OCI-LY7 (cell line): Measurements from ENCODE around the gene TENT5C. TPM values are rescaled to one million over a fixed set of nuclear protein-coding genes. Genes with fewer than 3 reads are reported as not detected.
A peak's percentile ranks its signal among the peaks of the same experiment; 100 is the strongest.

ENCODE experiments used
- BruUV-seq: library from RNA; stranded (reverse); fragments of 400-500 nt; replicated peaks from 2 replicates; lab custom pipeline; 2021; lab: Mats Ljungman, UMichigan
- CTCF ChIA-PET: fragments of 300-600 bp; sonication (Branson Sonifier 250); formaldehyde crosslinking; loops from one replicate; lab custom pipeline; 2022; ENCODE audit warnings: antibody characterized with exemption; ENCODE audit not compliant: unreplicated experiment; lab: Charles Lee
- POLR2A ChIA-PET: fragments of 300-600 bp; sonication (Branson Sonifier 250); formaldehyde crosslinking; loops from one replicate; lab custom pipeline; 2022; ENCODE audit warnings: antibody characterized with exemption; lab: Charles Lee
- DNase-seq: peaks from one replicate; pipeline ENCODE4 v3.0.0-alpha.2; 2015; ENCODE audit warnings: low spot score
- H2AFZ ChIP-seq: fragments of 200-600 bp; sonication (generic), shearing (Covaris generic); 2 replicates; pipeline ENCODE4 v1.6.1; 2014; ENCODE audit warnings: mild to moderate bottlenecking, antibody characterized with exemption, low read length, moderate library complexity
- H3K27ac ChIP-seq: fragments of 200-600 bp; sonication (generic); 2 replicates; pipeline ENCODE4 v1.5.1; 2014; ENCODE audit warnings: mixed run types, low read depth, mild to moderate bottlenecking, moderate library complexity, low read length, inconsistent platforms; ENCODE audit not compliant: poor library complexity, severe bottlenecking
- H3K36me3 ChIP-seq: fragments of 200-600 bp; sonication (generic); 2 replicates; pipeline ENCODE4 v1.6.1; 2014; ENCODE audit warnings: mild to moderate bottlenecking, antibody characterized with exemption, low read length, moderate library complexity, mixed read lengths; ENCODE audit not compliant: insufficient read depth
- H3K4me1 ChIP-seq: fragments of 200-600 bp; sonication (generic); 2 replicates; pipeline ENCODE4 v1.5.1; 2014; ENCODE audit warnings: mild to moderate bottlenecking, low read length; ENCODE audit not compliant: insufficient read depth, poor library complexity, severe bottlenecking
- H3K4me2 ChIP-seq: fragments of 200-600 bp; sonication (generic); 2 replicates; pipeline ENCODE4 v1.6.1; 2014; ENCODE audit warnings: mild to moderate bottlenecking, low read length
- H3K4me3 ChIP-seq: fragments of 200-600 bp; sonication (generic); 2 replicates; pipeline ENCODE4 v1.5.1; 2014; ENCODE audit warnings: mild to moderate bottlenecking, low read depth, low read length; ENCODE audit not compliant: poor library complexity, severe bottlenecking
- H3K79me2 ChIP-seq: fragments of 200-600 bp; sonication (generic); 2 replicates; pipeline ENCODE4 v1.6.1; 2016; ENCODE audit warnings: low read depth, mild to moderate bottlenecking, low read length, moderate library complexity, mixed read lengths; ENCODE audit not compliant: insufficient read depth
- H3K9me2 ChIP-seq: fragments of 200-600 bp; sonication (generic); 2 replicates; pipeline ENCODE4 v1.6.1; 2016; ENCODE audit warnings: mild to moderate bottlenecking, low read length, mixed read lengths; ENCODE audit not compliant: insufficient read depth
- H3K9me3 ChIP-seq: fragments of 200-600 bp; sonication (generic); 2 replicates; pipeline ENCODE4 v1.6.1; 2014; ENCODE audit warnings: mild to moderate bottlenecking, mixed run types, low read length, mixed read lengths
- H4K20me1 ChIP-seq: fragments of 200-600 bp; sonication (generic); 2 replicates; pipeline ENCODE4 v1.6.1; 2014; ENCODE audit warnings: mild to moderate bottlenecking, antibody characterized with exemption, low read length, moderate library complexity, mixed read lengths; ENCODE audit not compliant: insufficient read depth
- EZH2phosphoT487 ChIP-seq: fragments of 200-600 bp; sonication (generic); IDR thresholded peaks from 2 replicates; pipeline ENCODE4 v1.6.1; 2018; ENCODE audit warnings: low read depth, borderline replicate concordance, mild to moderate bottlenecking, mixed run types, antibody characterized with exemption, low read length, moderate library complexity, mixed read lengths
- intact Hi-C: fragments of 100-400 bp; cut with micrococcal nuclease; formaldehyde crosslinking; loops from one replicate; pipeline ENCODE4 v1.10.0; 2022; ENCODE audit not compliant: unreplicated experiment
- total RNA-seq, 2 experiments: library from RNA; depleted of rRNA in 1 of 2; stranded (reverse); fragments of >200 nt in 1 of 2; shearing (Covaris generic) in 1 of 2; gene quantifications; 2 replicates each; pipeline ENCODE4 v1.2.3, GENCODE V29; 2014 to 2022
- TF ChIP-seq, protein P1 (sequence below): fragments of 200-600 bp; sonication (generic); conservative IDR thresholded peaks from 2 replicates; pipeline ENCODE4 v1.5.1; 2014; ENCODE audit warnings: mild to moderate bottlenecking, antibody characterized with exemption, low read length, moderate library complexity, mixed read lengths

The TENT5C gene
- total RNA-seq, 2 experiments from 2014 or later: 13.3 to 31.1 TPM

DNA sequence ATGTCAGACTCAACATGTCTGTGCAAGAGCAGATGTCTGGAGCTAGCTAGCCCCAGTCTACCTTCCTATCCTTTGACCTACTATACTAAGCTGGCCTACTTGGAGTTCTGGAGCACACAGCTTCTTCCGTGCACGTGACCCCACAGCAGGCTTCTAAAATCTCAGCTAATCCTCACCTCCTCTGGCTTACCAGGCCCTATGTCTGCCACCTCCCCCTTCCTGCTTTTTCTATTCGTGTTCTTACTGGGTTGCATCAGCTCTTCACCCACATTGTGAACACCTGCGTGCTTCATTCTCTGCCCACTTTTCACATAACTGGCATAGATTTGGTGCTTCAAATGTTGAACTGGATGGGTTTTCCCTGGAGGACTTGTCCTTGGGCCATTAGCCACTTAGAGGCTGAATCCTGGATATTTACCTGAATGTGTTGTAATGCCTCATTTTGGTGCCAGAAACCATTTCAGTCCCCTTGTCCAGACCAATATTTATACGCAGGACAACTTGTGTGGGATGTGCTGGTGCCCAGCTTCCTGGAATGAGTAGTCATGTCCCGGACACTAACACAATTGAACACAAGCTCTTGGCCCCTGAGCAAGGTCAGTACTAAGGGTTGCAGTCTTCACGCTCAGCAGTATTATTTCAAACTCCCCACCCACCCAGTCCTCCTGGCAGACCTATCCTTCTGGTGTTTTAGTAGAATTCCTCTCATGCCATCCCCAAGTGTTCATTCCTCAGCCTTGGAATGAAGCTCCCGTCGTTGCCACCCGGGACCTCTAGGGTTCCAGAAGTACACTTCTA, 24.0 kb downstream of the TENT5C start:
- no peaks in the 10 kb centered on the region for H3K9me3 ChIP-seq
- BruUV-seq: no TSS peak
- H3K36me3 ChIP-seq: peaks cover 6% of the 10 kb centered on the region
- H4K20me1 ChIP-seq: no peaks in the 10 kb centered on the region
- POLR2A ChIA-PET: interaction anchor here (0.5 to 29.0 kb wide), 10 partner anchors 9 to 1303 kb away, joined by 3 to 760 read pairs (median 6); partner anchors contain the start of gene TENT5C
- H3K4me2 ChIP-seq: peak overlapping the region; percentile 70
- peak overlapping the region; percentile 53 for H3K27ac ChIP-seq
- peaks cover 22% of the 10 kb centered on the region; the same call in 1 of the 2 replicates for H3K79me2 ChIP-seq
- no peak overlapping the region for H3K4me3 ChIP-seq
- no peak overlapping the region for H2AFZ ChIP-seq
- TF ChIP-seq, protein P1, sequence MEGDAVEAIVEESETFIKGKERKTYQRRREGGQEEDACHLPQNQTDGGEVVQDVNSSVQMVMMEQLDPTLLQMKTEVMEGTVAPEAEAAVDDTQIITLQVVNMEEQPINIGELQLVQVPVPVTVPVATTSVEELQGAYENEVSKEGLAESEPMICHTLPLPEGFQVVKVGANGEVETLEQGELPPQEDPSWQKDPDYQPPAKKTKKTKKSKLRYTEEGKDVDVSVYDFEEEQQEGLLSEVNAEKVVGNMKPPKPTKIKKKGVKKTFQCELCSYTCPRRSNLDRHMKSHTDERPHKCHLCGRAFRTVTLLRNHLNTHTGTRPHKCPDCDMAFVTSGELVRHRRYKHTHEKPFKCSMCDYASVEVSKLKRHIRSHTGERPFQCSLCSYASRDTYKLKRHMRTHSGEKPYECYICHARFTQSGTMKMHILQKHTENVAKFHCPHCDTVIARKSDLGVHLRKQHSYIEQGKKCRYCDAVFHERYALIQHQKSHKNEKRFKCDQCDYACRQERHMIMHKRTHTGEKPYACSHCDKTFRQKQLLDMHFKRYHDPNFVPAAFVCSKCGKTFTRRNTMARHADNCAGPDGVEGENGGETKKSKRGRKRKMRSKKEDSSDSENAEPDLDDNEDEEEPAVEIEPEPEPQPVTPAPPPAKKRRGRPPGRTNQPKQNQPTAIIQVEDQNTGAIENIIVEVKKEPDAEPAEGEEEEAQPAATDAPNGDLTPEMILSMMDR: no peak
- no peak for TF ChIP-seq EZH2phosphoT487
- H3K4me1 ChIP-seq: peaks cover 96% of the 10 kb centered on the region
- peak; percentile 77 for DNase-seq
- H3K9me2 ChIP-seq: no peaks in the 10 kb centered on the region
- CTCF ChIA-PET: interaction anchor here (0.6 to 3.0 kb wide), 13 partner anchors 8 to 128 kb away, joined by 3 to 13 read pairs (median 5); no protein-coding TSS in a partner anchor
- intact Hi-C loops: loop anchor here (10.0 kb wide), 1 partner anchor 295 kb away; the partner anchor contains the start of genes GDAP2 and WDR3

DNA sequence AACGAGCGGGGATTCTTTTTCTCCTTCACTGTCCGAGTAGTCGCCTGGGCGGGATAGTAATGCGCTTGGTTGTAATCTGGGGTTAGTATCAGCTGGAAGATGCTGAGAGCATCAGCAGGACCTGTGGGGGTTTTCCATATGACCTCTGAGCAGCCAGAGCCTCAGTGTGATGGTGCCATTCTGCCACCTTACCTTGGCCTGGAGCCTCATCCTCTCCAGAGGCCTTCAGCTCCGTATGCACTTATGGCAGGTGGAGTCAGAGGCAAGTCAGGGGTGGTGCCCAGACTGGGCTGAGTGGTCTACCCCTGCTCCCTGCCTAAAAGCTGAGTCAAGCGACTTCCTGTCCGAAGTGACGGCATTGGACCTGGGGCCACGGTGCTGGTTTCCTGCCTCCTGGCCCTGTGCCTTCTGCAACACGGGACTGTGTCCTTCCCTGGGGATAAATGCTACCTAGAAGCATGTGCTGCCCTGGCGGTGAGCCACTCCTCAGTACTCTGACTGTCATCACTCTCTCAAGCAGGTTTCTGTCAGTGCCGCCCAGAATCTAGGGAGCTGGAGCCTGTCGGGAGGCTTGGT, 24.7 kb downstream of the TENT5C start:
- TF ChIP-seq, protein P1: no peak
- TF ChIP-seq EZH2phosphoT487: no peak
- intact Hi-C loops: loop anchor here (10.0 kb wide), 1 partner anchor 294 kb away; the partner anchor contains the start of genes GDAP2 and WDR3
- H3K9me2 ChIP-seq: no peaks in the 10 kb centered on the region
- CTCF ChIA-PET: interaction anchor here (0.7 to 3.0 kb wide), 10 partner anchors 14 to 47 kb away, joined by 3 to 13 read pairs (median 5); no protein-coding TSS in a partner anchor
- peak overlapping the region; percentile 86 for H3K4me2 ChIP-seq
- POLR2A ChIA-PET: interaction anchor here (0.9 to 29.0 kb wide), 8 partner anchors 8 to 94 kb away, joined by 3 to 760 read pairs (median 6); partner anchors contain the start of gene TENT5C
- H2AFZ ChIP-seq: no peak overlapping the region
- H3K36me3 ChIP-seq: no peaks in the 10 kb centered on the region
- peaks cover 99% of the 10 kb centered on the region for H3K4me1 ChIP-seq
- no peaks in the 10 kb centered on the region for H4K20me1 ChIP-seq
- no peaks in the 10 kb centered on the region for H3K9me3 ChIP-seq
- peak overlapping the region; percentile 85 for H3K27ac ChIP-seq
- H3K4me3 ChIP-seq: no peak overlapping the region
- H3K79me2 ChIP-seq: peaks cover 21% of the 10 kb centered on the region; the same call in 1 of the 2 replicates
- no TSS peak for BruUV-seq
- DNase-seq: no peak
